Measurements from ENCODE around the gene CDC42BPG.

Gene CDC42BPG

GRCh38 chr11:64884019-64884418 lies 39.6 kb upstream of the CDC42BPG start:
- no peak for TF ChIP-seq CTCF (conservative IDR thresholded peaks at IDR 0.05; ENCODE audit: control insufficient read depth, insufficient read depth, low read depth, low read length)
- DNase-seq (ENCODE audit: low read depth): no peak
- H3K4me3 ChIP-seq (ENCODE audit: control insufficient read depth, low read depth, low read length): no peak overlapping the region

GRCh38 chr11:64883575-64883974 lies 39.1 kb upstream of the CDC42BPG start:
- no peak for TF ChIP-seq CTCF (conservative IDR thresholded peaks at IDR 0.05; ENCODE audit: control insufficient read depth, insufficient read depth, low read depth, low read length)
- no peak for DNase-seq (ENCODE audit: low read depth)
- no peak overlapping the region for H3K4me3 ChIP-seq (ENCODE audit: control insufficient read depth, low read depth, low read length)

- no peak for TF ChIP-seq CTCF (conservative IDR thresholded peaks at IDR 0.05; ENCODE audit: control insufficient read depth, insufficient read depth, low read depth, low read length)
- DNase-seq (ENCODE audit: low read depth): no peak
Measured at GRCh38 chr11:64882243-64882642, 37.8 kb upstream of the CDC42BPG start.

GRCh38 chr11:64881476-64881875 lies 37.0 kb upstream of the CDC42BPG start:
- no peak for TF ChIP-seq CTCF (conservative IDR thresholded peaks at IDR 0.05; ENCODE audit: control insufficient read depth, insufficient read depth, low read depth, low read length)
- no peak overlapping the region for H3K4me3 ChIP-seq (ENCODE audit: control insufficient read depth, low read depth, low read length)
- DNase-seq (ENCODE audit: low read depth): no peak

More at GRCh38 chr11:64882243-64882642, 37.8 kb upstream of the CDC42BPG start:
- H3K4me3 ChIP-seq (ENCODE audit: control insufficient read depth, low read depth, low read length): no peak overlapping the region

GRCh38 chr11:64880240-64881001 lies 36.0 kb upstream of the CDC42BPG start:
- no peak for TF ChIP-seq CTCF (conservative IDR thresholded peaks at IDR 0.05; ENCODE audit: control insufficient read depth, insufficient read depth, low read depth, low read length)
- no peak overlapping the region for H3K4me3 ChIP-seq (ENCODE audit: control insufficient read depth, low read depth, low read length)
- no peak for DNase-seq (ENCODE audit: low read depth)

- no peak for DNase-seq (ENCODE audit: low read depth)
- no peak for TF ChIP-seq CTCF (conservative IDR thresholded peaks at IDR 0.05; ENCODE audit: control insufficient read depth, insufficient read depth, low read depth, low read length)
- H3K4me3 ChIP-seq (ENCODE audit: control insufficient read depth, low read depth, low read length): peak overlapping the region; percentile 69
Measured at GRCh38 chr11:64879244-64879900, 34.9 kb upstream of the CDC42BPG start.
